NT2/D1 (cell line): Measurements from ENCODE around the gene SLC44A3.

ENCODE experiments used
- DNase-seq: peaks from one replicate; pipeline ENCODE4 v3.0.0-alpha.2; 2011; ENCODE audit warnings: low read depth, low spot score
- H3K27me3 ChIP-seq: 2 replicates; pipeline ENCODE4 v1.6.0; 2011; ENCODE audit warnings: mild to moderate bottlenecking; ENCODE audit not compliant: insufficient read length, insufficient read depth
- H3K36me3 ChIP-seq: 2 replicates; pipeline ENCODE4 v1.6.1; 2011; ENCODE audit warnings: mild to moderate bottlenecking, low read length, mixed read lengths; ENCODE audit not compliant: insufficient read depth, insufficient read length
- H3K4me1 ChIP-seq: 2 replicates; pipeline ENCODE4 v1.5.1; 2011; ENCODE audit not compliant: insufficient read depth, insufficient read length
- H3K4me3 ChIP-seq: 2 replicates; pipeline ENCODE4 v1.5.1; 2011; ENCODE audit warnings: low read depth; ENCODE audit not compliant: insufficient read length
- H3K9ac ChIP-seq: 2 replicates; pipeline ENCODE4 v1.6.0; 2011; ENCODE audit warnings: low read depth; ENCODE audit not compliant: insufficient read length
- H3K9me3 ChIP-seq: 2 replicates; pipeline ENCODE4 v1.5.1; 2011; ENCODE audit warnings: mild to moderate bottlenecking, low read length; ENCODE audit not compliant: insufficient read depth
- SUZ12 ChIP-seq: IDR thresholded peaks from 2 replicates; pipeline ENCODE4 v1.6.1; 2011; ENCODE audit not compliant: insufficient read length, insufficient read depth; ENCODE audit errors: extremely low read depth
- YY1 ChIP-seq: IDR thresholded peaks from 2 replicates; pipeline ENCODE4 v1.6.1; 2011; ENCODE audit not compliant: insufficient read length, insufficient read depth
- ZNF274 ChIP-seq: IDR thresholded peaks from 2 replicates; pipeline ENCODE4 v1.6.1; 2011; ENCODE audit warnings: mild to moderate bottlenecking, low read depth, low read length

SLC44A3 gene

GRCh38 chr1:94887603-94888171 lies 67.5 kb downstream of the SLC44A3 start:
- Histone ChIP-seq H3K27me3 (no peaks in the 10 kb centered on the region), H3K36me3 (peaks cover under 1% of the 10 kb centered on the region), H3K9me3 (no peaks in the 10 kb centered on the region), H3K9ac (no peak overlapping the region), H3K4me1 (peaks cover 7% of the 10 kb centered on the region), H3K4me3 (no peak overlapping the region)
- DNase-seq: no peak
- TF ChIP-seq YY1: no peak
- TF ChIP-seq SUZ12: no peak
- TF ChIP-seq ZNF274: no peak

- Histone ChIP-seq H3K4me3 (no peak overlapping the region), H3K9me3 (no peaks in the 10 kb centered on the region), H3K36me3 (peaks cover 3% of the 10 kb centered on the region), H3K27me3 (no peaks in the 10 kb centered on the region), H3K4me1 (peaks cover 7% of the 10 kb centered on the region), H3K9ac (no peak overlapping the region)
- no peak for DNase-seq
- TF ChIP-seq SUZ12: no peak
- no peak for TF ChIP-seq ZNF274
- TF ChIP-seq YY1: no peak
These were observed 68.0 kb downstream of the SLC44A3 start for GRCh38 chr1:94888201-94888600.

GRCh38 chr1:94892604-94893254 lies 72.6 kb downstream of the SLC44A3 start:
- H3K9me3 ChIP-seq: no peaks in the 10 kb centered on the region
- no peak for TF ChIP-seq ZNF274
- no peak for TF ChIP-seq YY1
- TF ChIP-seq SUZ12: no peak
- H3K4me3 ChIP-seq: no peak overlapping the region
- H3K27me3 ChIP-seq: no peaks in the 10 kb centered on the region
- no peak overlapping the region for H3K9ac ChIP-seq
- no peaks in the 10 kb centered on the region for H3K4me1 ChIP-seq
- H3K36me3 ChIP-seq: peaks cover 37% of the 10 kb centered on the region
- DNase-seq: no peak

GRCh38 chr1:94894630-94895029 lies 74.5 kb downstream of the SLC44A3 start:
- Histone ChIP-seq H3K36me3 (peaks cover 56% of the 10 kb centered on the region), H3K4me3 (no peak overlapping the region), H3K9me3 (no peaks in the 10 kb centered on the region), H3K4me1 (no peaks in the 10 kb centered on the region), H3K9ac (no peak overlapping the region), H3K27me3 (no peaks in the 10 kb centered on the region)
- peak; percentile 52 for DNase-seq
- TF ChIP-seq ZNF274 (no peak), YY1 (no peak), SUZ12 (no peak)

- Histone ChIP-seq H3K4me1 (no peaks in the 10 kb centered on the region), H3K36me3 (peaks cover 65% of the 10 kb centered on the region), H3K9ac (no peak overlapping the region), H3K27me3 (no peaks in the 10 kb centered on the region), H3K9me3 (no peaks in the 10 kb centered on the region), H3K4me3 (no peak overlapping the region)
- DNase-seq: no peak
- no peak for TF ChIP-seq SUZ12
- no peak for TF ChIP-seq ZNF274
- no peak for TF ChIP-seq YY1
These were observed 75.4 kb downstream of the SLC44A3 start for GRCh38 chr1:94895518-94895917.

GRCh38 chr1:94898491-94899385 lies 78.6 kb downstream of the SLC44A3 start:
- TF ChIP-seq YY1: no peak
- TF ChIP-seq ZNF274: no peak
- no peak for TF ChIP-seq SUZ12
- no peak for DNase-seq
- no peak overlapping the region for H3K4me3 ChIP-seq
- H3K4me1 ChIP-seq: no peaks in the 10 kb centered on the region
- no peaks in the 10 kb centered on the region for H3K9me3 ChIP-seq
- no peak overlapping the region for H3K9ac ChIP-seq
- H3K27me3 ChIP-seq: no peaks in the 10 kb centered on the region
- H3K36me3 ChIP-seq: peaks cover 90% of the 10 kb centered on the region

GRCh38 chr1:94899756-94900155 lies 79.6 kb downstream of the SLC44A3 start:
- no peaks in the 10 kb centered on the region for H3K4me1 ChIP-seq
- H3K27me3 ChIP-seq: no peaks in the 10 kb centered on the region
- no peak for TF ChIP-seq ZNF274
- no peak for TF ChIP-seq YY1
- no peak for TF ChIP-seq SUZ12
- H3K9ac ChIP-seq: no peak overlapping the region
- no peak for DNase-seq
- H3K9me3 ChIP-seq: no peaks in the 10 kb centered on the region
- H3K4me3 ChIP-seq: no peak overlapping the region
- H3K36me3 ChIP-seq: peaks cover 89% of the 10 kb centered on the region
